LHCN-M2 (cell line): ENCODE measurements around the gene DARS1. TPM values are rescaled to one million over a fixed set of nuclear protein-coding genes. Genes with fewer than 3 reads are reported as not detected.

Experiments
- DNase-seq: peaks from one replicate; pipeline ENCODE4 v3.0.0-alpha.2; 2012; ENCODE audit warnings: low read depth
- total RNA-seq: library from RNA; depleted of rRNA; stranded (reverse); fragments of >200 nt; gene quantifications from 2 replicates; pipeline ENCODE4 v1.2.3, GENCODE V29; 2014

Gene DARS1
- total RNA-seq, 1 experiment from 2014 or later: 98.0 TPM

- DNase-seq: no peak
Observed at GRCh38 chr2:135947483-135947882, 37.9 kb downstream of the DARS1 start.

DNA sequence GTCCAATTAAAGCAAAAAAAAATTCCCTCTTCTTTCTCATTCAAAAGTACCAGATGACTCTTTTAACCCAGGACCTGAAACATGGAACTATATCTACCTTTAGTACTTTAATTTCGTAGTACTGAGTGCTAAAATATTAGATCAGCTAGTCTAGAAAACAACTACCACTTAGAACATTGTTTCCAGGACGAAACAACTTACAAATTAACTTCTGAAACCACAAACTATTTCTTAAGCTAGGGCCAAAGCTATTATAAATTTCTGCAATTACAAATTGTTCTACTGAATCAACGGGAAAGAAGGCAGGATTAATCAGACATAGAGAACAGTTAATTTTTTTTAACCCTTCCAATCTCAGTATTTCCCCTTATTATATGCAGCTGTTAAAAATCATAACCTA is 39.9 kb downstream of the DARS1 start:
- no peak for DNase-seq

GRCh38 chr2:135944625-135945024 is 40.8 kb downstream of the DARS1 start:
- DNase-seq: no peak

GRCh38 chr2:135942936-135943688 is 42.3 kb downstream of the DARS1 start:
- no peak for DNase-seq

DNA sequence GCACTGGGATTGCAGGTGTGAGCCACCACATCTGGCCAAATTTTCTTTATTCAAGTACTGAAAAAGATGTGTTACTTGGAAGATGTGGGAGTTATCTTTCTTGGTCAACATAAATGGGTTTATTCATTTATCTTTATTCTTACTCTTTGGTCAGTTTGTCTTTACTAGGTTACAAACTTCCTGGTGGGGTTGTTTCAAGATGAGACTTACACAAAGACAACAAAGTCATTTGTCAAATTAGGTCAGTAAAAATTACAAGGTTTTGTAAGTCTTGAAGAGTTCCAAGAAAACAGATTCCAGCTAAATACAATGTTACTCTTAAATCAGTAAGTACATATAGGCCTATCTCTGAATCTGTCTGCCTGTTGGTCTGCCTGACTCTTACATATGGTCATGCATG is 48.9 kb downstream of the DARS1 start:
- no peak for DNase-seq

- no peak for DNase-seq
Observed at GRCh38 chr2:135935914-135936313, 49.5 kb downstream of the DARS1 start.

GRCh38 chr2:135931776-135932443 is 53.5 kb downstream of the DARS1 start:
- DNase-seq: no peak

- no peak for DNase-seq
Observed at GRCh38 chr2:135926605-135927004, 58.8 kb downstream of the DARS1 start.

GRCh38 chr2:135925571-135925970 is 59.9 kb downstream of the DARS1 start:
- DNase-seq: no peak

DNA sequence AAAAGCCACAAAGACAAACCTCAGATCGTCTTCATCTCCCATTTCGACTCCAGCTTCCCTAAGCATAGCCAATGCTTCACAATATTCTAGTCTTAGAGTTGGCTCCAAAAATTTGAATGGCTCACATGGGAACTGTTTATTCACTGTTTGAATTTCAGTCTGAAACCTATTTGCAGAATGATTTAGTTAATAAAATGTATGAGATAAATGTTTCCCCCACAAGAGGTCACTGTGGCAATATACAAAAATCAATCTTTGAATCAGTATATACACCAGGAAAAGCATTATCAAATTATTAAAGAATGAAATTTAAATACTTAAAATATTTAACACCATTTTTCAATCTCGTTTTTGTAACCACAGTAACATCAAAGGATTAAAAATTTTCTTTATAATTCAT is 69.2 kb downstream of the DARS1 start:
- DNase-seq: peak; percentile 41

DNA sequence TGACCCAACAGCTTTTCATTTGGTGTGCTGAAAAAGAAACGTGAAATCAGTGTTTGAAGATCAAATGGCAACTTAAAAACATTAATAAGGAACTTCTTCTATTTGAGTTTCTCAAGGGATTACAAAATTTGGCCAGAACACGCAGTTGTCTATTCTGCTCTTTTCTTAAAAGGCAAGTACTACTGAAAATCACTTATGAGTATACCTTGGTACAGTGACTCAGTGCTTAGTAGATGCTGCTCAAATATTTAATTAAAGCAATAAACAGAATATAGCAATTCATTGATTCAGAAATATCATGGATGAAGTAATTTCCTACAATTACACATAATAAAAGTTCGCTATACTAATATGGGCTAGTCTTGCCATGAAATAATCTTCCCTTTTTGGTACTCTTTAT is 70.9 kb downstream of the DARS1 start:
- no peak for DNase-seq

GRCh38 chr2:135913727-135914365 is 71.6 kb downstream of the DARS1 start:
- peak; percentile 47 for DNase-seq

DNA sequence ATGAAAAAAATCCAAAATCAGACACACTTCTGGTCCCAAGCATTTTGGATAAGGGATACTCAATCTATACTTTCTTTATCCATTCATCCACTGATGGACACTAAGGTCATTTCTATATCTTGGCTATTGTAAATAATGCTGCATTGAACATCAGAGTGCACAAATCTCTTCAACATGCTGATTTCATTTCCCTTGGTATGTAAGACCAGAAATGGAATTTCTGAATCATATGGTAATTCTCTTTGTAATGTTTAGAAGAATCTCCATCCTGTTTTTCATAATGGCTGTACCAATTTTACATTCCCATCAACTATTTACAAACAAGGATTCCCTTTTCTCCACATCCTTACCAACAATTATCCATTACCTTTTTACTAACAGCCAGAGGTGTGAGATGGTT is 75.5 kb downstream of the DARS1 start:
- no peak for DNase-seq

DNA sequence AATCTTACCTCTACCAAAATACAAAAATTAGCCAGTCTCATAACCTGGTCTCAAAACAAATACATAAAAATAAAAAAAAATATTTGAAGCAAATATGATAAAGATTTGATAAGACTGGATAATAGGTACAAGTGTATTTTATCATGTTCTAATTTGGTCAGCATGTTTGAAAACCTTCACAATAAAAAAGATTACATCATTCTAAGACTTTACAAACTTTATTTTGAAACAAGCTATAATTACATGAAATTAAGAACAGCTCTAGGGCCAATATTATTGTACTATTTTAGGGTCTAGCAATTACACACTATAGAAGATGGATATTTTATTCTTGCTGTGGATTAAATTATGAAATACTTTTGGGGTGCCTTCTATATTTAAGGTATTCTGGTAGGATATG is 79.7 kb downstream of the DARS1 start:
- no peak for DNase-seq

DNA sequence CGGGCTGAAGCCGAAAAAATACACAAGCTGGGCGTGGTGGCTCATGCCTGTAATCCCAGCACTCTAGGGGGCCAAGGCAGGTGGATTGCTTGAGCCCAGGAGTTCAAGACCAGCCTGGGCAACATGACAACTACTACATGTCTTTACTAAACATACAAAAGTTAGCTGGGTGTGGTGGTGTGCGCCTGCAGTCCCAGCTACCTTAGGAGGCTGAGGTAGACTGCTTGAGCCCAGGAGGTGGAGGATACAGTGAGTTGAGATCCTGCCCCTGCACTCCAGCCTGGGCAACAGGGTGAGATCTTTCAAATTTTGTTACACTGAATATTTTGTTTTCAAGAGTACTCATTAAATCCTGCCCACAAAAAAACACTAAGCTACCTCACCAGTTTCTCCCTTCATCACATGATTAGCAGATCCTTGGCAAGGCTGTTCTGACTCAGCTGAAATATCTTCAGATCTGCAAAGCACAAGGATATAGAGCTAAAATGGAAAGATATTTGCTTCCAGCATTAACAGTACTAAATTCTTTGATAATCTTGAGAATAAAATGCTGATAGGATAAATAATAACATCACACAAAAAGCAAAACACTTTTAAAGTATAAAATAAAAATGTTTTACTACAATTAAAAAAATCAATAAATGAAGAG is 81.0 kb downstream of the DARS1 start:
- DNase-seq: peak; percentile 30

- DNase-seq: no peak
Observed at GRCh38 chr2:135903650-135904049, 81.8 kb downstream of the DARS1 start.

- DNase-seq: no peak
Observed at GRCh38 chr2:135899567-135899966, 85.9 kb downstream of the DARS1 start.

DNA sequence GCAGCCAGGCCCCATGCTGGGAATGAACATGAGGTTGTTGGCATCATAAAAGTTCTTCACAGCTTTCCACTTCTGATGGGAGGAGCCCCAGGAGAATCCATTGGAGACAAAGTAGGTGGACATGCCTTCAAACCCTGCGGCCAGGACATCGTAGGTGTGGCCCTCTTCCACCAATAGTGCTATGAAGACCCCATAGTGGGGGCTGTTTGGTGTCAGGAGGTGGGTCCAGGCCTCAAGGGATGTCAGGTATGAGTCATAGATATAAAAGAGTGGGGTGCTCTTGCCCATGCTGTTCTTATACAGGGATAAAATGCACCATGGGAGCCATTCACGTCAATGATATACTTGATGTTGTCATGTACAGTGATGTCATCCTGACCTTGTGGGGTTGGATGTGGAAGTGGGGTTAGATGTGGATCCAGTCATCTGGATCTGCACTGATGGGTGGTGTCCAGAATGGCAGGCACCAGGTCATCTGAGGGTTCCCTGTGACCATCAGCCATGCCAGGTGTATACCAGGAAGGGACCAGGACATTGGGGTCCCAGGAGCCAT is 87.1 kb downstream of the DARS1 start:
- DNase-seq: no peak

DNA sequence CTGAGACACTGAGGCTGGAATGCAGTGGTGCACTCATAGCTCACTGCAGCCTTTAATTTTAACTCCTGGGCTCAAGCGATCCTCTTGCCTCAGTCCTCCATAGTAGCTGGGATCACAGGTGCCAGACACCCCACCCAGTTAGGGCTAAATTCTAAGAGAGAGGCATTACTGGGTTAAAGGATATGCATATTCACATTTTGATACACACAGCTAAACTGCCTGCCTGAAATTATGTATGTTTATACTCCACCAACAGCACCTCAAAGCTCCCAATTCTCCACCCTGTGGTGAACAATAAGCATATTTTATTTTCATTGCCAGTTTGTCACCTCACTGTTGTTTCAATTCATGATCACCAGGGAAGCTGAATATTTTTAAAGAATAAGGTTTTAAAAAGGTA is 90.5 kb downstream of the DARS1 start:
- DNase-seq: no peak

DNA sequence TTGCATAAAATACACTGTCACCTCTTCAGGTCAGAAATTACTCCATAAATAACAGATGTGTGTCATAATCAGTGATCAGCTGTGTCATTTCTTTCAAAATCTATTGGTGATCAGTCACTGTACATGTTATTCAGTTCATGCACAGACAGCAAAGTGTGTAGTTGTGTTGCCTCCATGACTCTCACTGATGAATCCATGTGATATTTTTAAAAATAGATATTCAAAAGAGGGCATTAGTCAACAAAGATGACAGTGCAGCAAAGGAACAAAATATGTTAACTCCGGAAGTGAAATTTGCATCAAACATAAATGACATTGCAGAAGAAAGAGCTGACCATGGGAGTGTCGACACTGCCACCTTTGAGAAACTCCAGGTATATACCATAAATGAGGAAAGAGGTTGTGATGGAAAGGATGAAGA is 92.0 kb downstream of the DARS1 start:
- no peak for DNase-seq

DNA sequence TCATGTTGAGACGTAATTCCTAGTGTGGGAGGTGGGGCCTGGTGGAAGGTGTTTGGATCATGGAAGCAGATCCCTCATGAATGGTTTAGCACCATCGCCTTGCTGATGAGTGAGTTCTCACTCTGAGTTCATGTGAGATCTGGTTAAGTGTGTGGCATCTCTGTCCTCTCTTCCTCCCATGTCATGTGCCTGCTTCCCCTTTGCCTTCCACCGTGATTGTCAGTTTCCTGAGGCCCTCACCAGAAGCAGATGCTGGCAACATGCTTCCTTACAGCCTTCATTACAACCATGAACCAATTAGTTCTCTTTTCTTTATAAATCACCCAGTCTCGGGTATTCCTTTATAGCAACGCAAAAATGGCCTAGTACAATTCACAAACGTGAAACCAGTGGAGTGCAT is 94.6 kb downstream of the DARS1 start:
- DNase-seq: no peak

- no peak for DNase-seq
Observed at GRCh38 chr2:135890149-135890548, 95.3 kb downstream of the DARS1 start.
